GM12872 (cell line): ENCODE measurements around the gene SLC49A3.

Experiments used
- TF ChIP-seq, protein P1 (sequence below): IDR thresholded peaks from 3 replicates; pipeline ENCODE4 v1.5.1; 2011; ENCODE audit warnings: low read depth, mild to moderate bottlenecking, low read length, moderate library complexity; ENCODE audit not compliant: insufficient read depth

SLC49A3 gene

DNA sequence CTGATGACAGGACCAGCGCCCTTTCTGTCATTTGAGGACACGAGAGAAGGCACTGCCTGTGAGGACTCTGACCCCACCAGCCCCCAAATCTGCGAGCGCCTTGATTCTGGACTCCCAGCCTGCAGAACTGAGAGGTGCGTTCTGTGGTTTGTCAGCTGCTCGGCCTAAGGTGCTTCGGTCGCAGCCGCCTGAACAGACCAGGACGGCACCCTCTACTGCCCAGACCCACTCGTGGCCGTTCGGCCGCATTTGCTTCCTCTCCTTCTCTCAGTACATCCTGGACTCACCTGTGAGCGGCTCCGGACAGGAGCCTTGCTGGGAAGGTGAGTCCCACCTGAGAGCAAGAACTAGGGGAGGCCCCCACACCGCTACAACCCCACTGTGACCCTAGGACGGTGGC, 25.1 kb upstream of the SLC49A3 start:
- TF ChIP-seq, protein P1, sequence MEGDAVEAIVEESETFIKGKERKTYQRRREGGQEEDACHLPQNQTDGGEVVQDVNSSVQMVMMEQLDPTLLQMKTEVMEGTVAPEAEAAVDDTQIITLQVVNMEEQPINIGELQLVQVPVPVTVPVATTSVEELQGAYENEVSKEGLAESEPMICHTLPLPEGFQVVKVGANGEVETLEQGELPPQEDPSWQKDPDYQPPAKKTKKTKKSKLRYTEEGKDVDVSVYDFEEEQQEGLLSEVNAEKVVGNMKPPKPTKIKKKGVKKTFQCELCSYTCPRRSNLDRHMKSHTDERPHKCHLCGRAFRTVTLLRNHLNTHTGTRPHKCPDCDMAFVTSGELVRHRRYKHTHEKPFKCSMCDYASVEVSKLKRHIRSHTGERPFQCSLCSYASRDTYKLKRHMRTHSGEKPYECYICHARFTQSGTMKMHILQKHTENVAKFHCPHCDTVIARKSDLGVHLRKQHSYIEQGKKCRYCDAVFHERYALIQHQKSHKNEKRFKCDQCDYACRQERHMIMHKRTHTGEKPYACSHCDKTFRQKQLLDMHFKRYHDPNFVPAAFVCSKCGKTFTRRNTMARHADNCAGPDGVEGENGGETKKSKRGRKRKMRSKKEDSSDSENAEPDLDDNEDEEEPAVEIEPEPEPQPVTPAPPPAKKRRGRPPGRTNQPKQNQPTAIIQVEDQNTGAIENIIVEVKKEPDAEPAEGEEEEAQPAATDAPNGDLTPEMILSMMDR, result no peak

DNA sequence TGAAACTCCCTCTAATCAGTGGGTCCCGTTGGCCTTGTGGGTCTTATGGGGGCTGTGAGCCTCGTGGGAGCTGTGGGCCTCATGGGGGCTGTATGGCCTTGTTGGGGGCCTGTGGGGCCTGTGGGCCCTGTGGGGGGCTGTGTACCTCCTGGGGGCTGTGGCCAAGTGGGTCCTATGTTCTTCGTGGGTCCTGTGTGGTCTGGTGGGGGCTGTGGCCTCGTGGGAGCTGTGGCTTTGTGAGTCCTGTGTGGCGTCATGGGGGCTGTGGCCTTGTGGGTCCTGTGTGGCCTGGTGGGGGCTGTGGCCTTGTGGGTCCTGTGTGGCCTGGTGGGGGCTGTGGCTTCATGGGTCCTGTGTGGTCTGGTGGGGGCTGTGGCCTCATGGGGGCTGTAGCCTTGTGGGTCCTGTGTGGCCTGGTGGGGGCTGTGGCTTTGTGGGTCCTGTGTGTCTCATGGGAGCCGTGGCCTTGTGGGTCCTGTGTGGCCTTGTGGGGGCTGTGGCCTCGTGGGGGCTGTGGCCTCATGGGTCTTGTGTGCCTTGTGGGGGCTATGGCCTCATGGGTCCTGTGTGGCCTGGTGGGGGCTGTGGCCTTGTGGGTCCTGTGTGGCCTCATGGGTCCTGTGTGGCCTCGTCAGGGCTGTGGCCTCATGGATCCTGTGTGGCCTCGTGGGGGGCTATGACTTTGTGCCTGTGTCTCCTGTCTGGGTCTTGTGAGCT, 24.1 kb upstream of the SLC49A3 start:
- TF ChIP-seq, protein P1, result no peak

GRCh38 chr4:712093-712492, 23.1 kb upstream of the SLC49A3 start:
- TF ChIP-seq, protein P1, result no peak

DNA sequence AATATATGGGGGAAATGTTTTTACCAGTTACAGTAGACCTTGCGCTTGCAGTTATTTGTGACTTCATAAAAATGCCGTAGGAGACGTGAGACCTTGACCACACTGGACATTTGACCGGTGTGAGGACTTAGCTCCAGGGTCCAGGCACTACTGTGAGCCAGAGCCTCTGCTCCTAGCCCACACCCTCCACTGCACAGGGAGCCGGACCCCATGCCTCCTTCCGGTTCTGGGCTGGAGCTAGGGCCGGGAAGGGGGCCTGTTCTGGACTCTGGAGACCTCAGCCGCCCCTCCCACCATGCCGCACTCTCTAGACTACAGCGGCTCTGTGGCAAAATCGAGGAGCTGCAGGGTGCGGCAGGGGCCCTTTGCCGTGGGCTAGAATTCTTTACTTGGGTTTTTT, 22.0 kb upstream of the SLC49A3 start:
- TF ChIP-seq, protein P1, result no peak

GRCh38 chr4:710116-710515, 21.2 kb upstream of the SLC49A3 start:
- TF ChIP-seq, protein P1, result no peak

GRCh38 chr4:709348-709747, 20.4 kb upstream of the SLC49A3 start:
- TF ChIP-seq, protein P1, result no peak

GRCh38 chr4:708631-708933, 19.6 kb upstream of the SLC49A3 start:
- TF ChIP-seq, protein P1, result no peak
